ENCODE measurements around the gene DLL4.

DNA sequence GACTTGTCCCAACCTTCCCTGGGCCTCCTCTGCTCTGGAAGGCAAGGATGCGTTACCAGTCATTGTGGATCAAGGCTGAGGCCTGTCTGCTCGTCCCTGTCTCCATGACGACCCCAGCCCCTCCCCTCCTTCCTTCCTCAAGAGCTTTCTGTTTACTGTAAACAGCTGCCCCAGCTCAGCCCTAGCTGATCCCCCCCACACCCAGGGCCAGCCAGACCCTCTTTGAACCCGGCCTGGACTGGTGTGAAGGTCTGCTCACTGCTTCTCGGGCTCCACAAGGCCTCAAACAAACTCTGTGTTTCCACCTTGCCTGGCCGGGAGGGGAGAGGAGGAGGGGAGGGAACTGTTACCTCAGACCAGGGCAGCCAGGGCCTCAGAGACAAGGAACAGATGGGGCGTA, 18.0 kb upstream of the DLL4 start:
- TF ChIP-seq, protein P1, sequence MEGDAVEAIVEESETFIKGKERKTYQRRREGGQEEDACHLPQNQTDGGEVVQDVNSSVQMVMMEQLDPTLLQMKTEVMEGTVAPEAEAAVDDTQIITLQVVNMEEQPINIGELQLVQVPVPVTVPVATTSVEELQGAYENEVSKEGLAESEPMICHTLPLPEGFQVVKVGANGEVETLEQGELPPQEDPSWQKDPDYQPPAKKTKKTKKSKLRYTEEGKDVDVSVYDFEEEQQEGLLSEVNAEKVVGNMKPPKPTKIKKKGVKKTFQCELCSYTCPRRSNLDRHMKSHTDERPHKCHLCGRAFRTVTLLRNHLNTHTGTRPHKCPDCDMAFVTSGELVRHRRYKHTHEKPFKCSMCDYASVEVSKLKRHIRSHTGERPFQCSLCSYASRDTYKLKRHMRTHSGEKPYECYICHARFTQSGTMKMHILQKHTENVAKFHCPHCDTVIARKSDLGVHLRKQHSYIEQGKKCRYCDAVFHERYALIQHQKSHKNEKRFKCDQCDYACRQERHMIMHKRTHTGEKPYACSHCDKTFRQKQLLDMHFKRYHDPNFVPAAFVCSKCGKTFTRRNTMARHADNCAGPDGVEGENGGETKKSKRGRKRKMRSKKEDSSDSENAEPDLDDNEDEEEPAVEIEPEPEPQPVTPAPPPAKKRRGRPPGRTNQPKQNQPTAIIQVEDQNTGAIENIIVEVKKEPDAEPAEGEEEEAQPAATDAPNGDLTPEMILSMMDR (conservative IDR thresholded peaks at IDR 0.05) = no peak
- TF ChIP-seq ZFX (IDR thresholded peaks at IDR 0.05) = no peak

All from C4-2B (cell line).